ENCODE results near the gene APLN. TPM values are rescaled to one million over a fixed set of nuclear protein-coding genes. Genes with fewer than 3 reads are reported as not detected.

The APLN gene
- total RNA-seq, 1 donor from 2014 or later = under 0.01 TPM

GRCh38 chrX:129679901-129680300 is 25.1 kb upstream of the APLN start:
- Histone ChIP-seq H3K36me3 (ENCODE audit: control insufficient read depth, insufficient read depth, low read length) (no peaks in the 10 kb centered on the region), H3K4me3 (ENCODE audit: low read depth, low read length) (no peak overlapping the region), H3K27me3 (ENCODE audit: control insufficient read depth, insufficient read depth, low read length) (no peaks in the 10 kb centered on the region)
- no peak for TF ChIP-seq CTCF (IDR thresholded peaks at IDR 0.05; ENCODE audit: insufficient read depth, low read length, severe bottlenecking)
- DNase-seq (ENCODE audit: low read depth) (peak; percentile 92), FAIRE-seq (peak; percentile 36)

- H3K27me3 ChIP-seq (ENCODE audit: control insufficient read depth, insufficient read depth, low read length) = no peaks in the 10 kb centered on the region
- peak overlapping the region; percentile 35 for H3K4me3 ChIP-seq (ENCODE audit: low read depth, low read length)
- no peaks in the 10 kb centered on the region for H3K36me3 ChIP-seq (ENCODE audit: control insufficient read depth, insufficient read depth, low read length)
- no peak for FAIRE-seq
- no peak for DNase-seq (ENCODE audit: low read depth)
- no peak for TF ChIP-seq CTCF (IDR thresholded peaks at IDR 0.05; ENCODE audit: insufficient read depth, low read length, severe bottlenecking)
Observed at GRCh38 chrX:129678614-129679195, 23.9 kb upstream of the APLN start.

- FAIRE-seq (no peak), DNase-seq (ENCODE audit: low read depth) (no peak)
- Histone ChIP-seq H3K36me3 (ENCODE audit: control insufficient read depth, insufficient read depth, low read length) (no peaks in the 10 kb centered on the region), H3K27me3 (ENCODE audit: control insufficient read depth, insufficient read depth, low read length) (no peaks in the 10 kb centered on the region), H3K4me3 (ENCODE audit: low read depth, low read length) (no peak overlapping the region)
- no peak for TF ChIP-seq CTCF (IDR thresholded peaks at IDR 0.05; ENCODE audit: insufficient read depth, low read length, severe bottlenecking)
Observed at GRCh38 chrX:129667412-129667811, 12.7 kb upstream of the APLN start.

GRCh38 chrX:129665916-129666644 is 11.3 kb upstream of the APLN start:
- peak; percentile 78 for DNase-seq (ENCODE audit: low read depth)
- Histone ChIP-seq H3K36me3 (ENCODE audit: control insufficient read depth, insufficient read depth, low read length) (no peaks in the 10 kb centered on the region), H3K27me3 (ENCODE audit: control insufficient read depth, insufficient read depth, low read length) (no peaks in the 10 kb centered on the region), H3K4me3 (ENCODE audit: low read depth, low read length) (no peak overlapping the region)
- TF ChIP-seq CTCF (IDR thresholded peaks at IDR 0.05; ENCODE audit: insufficient read depth, low read length, severe bottlenecking) = no peak
- peak; percentile 64 for FAIRE-seq

GRCh38 chrX:129663171-129663570 is 8.4 kb upstream of the APLN start:
- FAIRE-seq (no peak), DNase-seq (ENCODE audit: low read depth) (no peak)
- no peaks in the 10 kb centered on the region for H3K27me3 ChIP-seq (ENCODE audit: control insufficient read depth, insufficient read depth, low read length)
- H3K4me3 ChIP-seq (ENCODE audit: low read depth, low read length) = no peak overlapping the region
- TF ChIP-seq CTCF (IDR thresholded peaks at IDR 0.05; ENCODE audit: insufficient read depth, low read length, severe bottlenecking) = no peak
- H3K36me3 ChIP-seq (ENCODE audit: control insufficient read depth, insufficient read depth, low read length) = no peaks in the 10 kb centered on the region

All from bronchial epithelial cell (primary cell).